Measurements from ENCODE around the gene PARP8.

- TF ChIP-seq POLR2A (IDR thresholded peaks at IDR 0.05; ENCODE audit: low read length) (no peak), GATA1 (IDR thresholded peaks at IDR 0.05; ENCODE audit: low read depth, low read length) (no peak)
Measured at GRCh38 chr5:50738864-50739263, 72.4 kb downstream of the PARP8 start.
